GM19035 (cell line): Measurements from ENCODE around the gene VAX1.
"Not testable (repeated sequence)": the region's sequence is repeated elsewhere in the genome, so short reads cannot be mapped to it uniquely, and the experiment has no call there.

ENCODE experiments used
- ATAC-seq: cut with Tn5 transposase; IDR thresholded peaks from one replicate; pipeline ENCODE4 v1.9.1; 2021; ENCODE audit not compliant: unreplicated experiment

VAX1 gene

DNA sequence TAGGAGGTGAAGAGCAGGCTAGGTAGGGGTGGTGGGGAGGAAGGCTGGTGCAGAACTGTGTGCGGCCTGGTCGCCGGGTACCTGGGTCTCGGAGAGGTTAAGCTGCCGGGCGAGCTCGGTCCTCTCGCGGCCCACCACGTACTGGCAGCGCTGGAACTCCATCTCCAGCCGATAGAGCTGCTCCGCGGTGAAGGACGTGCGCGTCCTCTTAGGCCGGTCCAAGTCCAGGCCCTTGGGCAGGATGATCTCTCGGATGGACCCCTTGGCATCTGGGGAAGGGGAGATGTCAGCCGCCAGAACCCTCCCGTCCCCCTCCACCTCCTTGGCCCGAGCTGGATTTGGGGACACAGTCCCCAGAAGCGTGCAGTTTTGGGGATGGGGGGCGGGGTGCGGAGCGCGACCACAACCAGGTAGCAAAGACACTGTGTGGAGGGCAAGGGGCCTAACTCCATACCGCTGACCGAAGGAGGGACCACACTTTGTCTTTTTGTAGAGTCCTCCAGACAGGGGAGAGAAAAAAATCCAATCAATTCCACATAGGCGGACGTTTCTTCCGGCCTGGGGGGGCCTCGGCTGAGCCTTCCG lies 1.6 kb downstream of the VAX1 start:
- ATAC-seq: no peak

- ATAC-seq: no peak
Observed at GRCh38 chr10:117135480-117136140, 2.5 kb downstream of the VAX1 start.

GRCh38 chr10:117135026-117135372 lies 3.1 kb downstream of the VAX1 start:
- no peak for ATAC-seq

DNA sequence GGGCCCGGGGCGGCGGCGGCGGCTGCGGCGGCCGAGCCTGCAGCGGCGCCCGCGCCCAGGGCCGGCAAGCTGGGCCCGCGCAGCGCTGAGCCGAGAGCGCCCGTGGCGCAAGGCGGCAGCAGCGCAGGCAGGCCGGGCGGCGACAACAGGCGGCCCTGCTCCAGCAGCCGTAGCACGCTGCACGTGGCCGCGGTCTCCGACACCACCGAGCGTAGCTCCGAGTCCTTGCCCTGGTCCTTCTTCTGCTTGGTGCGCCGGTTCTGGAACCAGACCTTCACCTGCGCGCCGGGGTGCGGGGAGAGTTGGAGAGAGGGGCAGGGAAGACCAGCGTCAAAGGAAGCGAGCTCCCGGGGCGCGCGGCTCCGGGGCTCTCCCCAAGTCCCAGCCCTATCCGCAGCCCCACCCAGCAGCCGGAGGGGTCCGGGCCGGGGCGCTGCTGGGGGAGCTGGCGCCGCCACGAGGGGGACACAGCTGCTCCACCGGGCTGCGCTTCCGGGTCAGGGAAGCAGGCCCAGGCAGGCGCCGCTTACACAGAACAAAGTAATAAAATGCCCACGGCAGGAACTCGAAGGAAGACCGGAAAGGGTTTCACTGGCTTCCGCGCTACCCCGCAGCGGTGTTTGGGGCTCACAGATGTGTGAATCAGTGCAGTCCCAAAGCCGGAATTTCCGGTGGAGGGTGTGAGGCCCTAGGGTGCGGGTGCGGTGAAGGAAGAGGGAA lies 3.6 kb downstream of the VAX1 start:
- no peak for ATAC-seq

GRCh38 chr10:117134056-117134305 lies 4.1 kb downstream of the VAX1 start:
- no peak for ATAC-seq

- no peak for ATAC-seq
Observed at GRCh38 chr10:117133273-117134055, 4.6 kb downstream of the VAX1 start.

DNA sequence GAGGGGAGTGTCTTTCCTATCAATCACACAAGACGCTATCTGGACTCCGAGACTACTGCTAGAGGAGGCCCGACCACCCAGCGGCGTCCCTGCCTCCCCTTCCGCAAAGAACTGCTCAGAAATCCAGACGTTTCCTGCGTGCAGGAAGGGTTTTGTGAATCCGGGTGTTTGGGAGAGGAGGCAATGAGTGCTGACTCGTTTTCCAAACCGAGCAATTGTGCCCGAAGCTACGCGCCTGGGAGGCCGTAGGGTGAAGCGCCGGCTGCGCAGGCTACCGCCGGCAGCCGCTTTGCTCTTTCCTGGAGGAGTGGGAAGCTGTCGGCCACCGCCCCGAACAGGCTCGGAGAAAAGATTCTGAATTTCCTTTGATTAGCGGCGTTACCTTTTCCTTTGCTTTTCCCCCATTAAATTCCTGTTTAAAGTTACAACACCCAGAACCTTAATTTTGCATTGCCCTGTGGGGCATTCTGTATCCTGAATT lies 5.3 kb downstream of the VAX1 start:
- ATAC-seq: no peak

DNA sequence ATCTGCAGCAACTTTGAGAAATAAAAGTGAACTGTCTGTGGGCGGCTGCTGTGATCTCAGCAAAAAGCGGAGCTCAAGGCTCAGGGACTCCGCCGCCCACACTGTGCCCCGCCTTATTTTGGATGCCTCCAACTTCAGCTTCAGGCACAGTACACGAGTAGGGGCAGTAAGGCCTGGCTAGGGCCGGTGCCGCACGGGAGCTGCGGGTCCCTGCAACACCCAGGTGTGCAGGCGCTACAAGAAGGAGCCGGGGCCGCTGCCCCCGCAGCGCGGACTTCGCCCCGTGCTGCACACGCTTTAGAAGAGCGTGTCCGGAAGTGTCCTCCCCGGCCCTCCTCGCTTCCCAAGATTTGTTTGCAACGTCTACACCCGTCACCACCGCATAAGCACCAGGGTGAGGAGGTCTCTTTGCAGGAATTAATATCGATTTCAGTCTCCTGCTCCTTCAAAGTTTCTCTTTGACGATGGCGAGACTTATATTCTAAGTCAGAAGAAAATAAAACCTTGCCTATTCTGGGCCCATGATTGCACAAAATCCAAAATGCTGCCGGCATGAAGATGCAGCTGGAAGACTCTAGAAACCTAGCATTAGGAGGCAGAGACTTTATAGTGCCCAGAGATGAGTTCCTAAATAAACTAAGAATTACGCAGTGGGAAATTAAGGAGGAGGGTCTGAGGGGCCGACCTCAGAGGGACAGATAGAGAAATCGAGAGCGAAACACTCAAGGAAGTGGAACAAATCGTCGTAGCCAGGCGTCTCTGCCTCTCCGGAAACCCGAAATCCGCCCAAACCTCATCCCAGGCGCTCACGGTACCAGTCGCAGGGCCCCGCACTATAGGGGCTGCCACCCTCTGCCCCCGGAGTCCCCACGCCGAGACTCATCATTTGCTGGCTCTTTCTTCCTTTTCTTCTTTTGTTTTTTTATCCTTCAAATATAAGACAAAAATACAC lies 6.4 kb downstream of the VAX1 start:
- ATAC-seq: no peak

GRCh38 chr10:117130862-117131375 lies 7.2 kb downstream of the VAX1 start:
- no peak for ATAC-seq

- ATAC-seq: no peak
Observed at GRCh38 chr10:117130346-117130745, 7.7 kb downstream of the VAX1 start.

- ATAC-seq: not testable (repeated sequence)
Observed at GRCh38 chr10:117126645-117127044, 11.4 kb downstream of the VAX1 start.

DNA sequence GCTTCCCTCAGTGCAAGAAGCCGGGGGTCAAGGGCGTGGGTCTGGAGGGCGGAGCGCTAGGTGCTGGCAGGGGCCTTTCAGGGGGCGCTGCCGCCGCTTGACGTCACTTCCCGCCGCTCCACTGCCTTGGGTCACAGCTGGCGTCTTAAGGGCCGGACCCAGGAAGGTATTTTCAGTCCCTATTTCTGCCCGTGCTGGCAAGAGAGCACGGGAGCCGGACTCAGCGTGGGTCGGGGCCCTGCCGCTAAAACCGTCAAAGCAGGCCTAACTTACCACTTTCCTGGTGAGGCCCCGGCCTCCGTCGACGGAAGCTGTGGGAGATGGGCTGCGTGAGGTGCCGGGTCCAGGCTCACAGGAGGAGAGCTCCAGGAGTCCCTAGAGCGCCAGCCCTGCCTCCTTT lies 12.0 kb downstream of the VAX1 start:
- no peak for ATAC-seq

GRCh38 chr10:117112220-117112619 lies 25.9 kb downstream of the VAX1 start:
- ATAC-seq: no peak

GRCh38 chr10:117107238-117107637 lies 30.8 kb downstream of the VAX1 start:
- ATAC-seq: no peak

GRCh38 chr10:117096599-117097201 lies 41.4 kb downstream of the VAX1 start:
- no peak for ATAC-seq

DNA sequence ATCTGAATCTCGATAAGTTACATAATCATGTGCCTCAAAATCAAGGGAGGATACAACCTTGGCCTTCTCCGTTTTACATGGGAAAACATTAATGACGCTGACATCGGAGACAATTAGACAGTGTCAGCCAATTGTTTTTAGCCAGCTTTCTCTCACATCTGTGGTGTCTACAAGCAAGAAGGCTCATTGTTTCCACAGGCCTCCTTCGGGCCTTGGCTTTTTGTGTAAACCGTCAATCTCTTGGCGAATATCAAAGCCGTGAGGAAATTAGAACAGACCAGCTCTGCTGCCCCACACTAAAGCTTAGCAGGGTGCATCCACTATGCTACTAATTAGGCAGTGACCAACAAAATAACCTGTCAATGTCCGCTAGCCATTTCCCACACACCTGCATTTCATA lies 43.2 kb downstream of the VAX1 start:
- no peak for ATAC-seq

- no peak for ATAC-seq
Observed at GRCh38 chr10:117092386-117092785, 45.7 kb downstream of the VAX1 start.

DNA sequence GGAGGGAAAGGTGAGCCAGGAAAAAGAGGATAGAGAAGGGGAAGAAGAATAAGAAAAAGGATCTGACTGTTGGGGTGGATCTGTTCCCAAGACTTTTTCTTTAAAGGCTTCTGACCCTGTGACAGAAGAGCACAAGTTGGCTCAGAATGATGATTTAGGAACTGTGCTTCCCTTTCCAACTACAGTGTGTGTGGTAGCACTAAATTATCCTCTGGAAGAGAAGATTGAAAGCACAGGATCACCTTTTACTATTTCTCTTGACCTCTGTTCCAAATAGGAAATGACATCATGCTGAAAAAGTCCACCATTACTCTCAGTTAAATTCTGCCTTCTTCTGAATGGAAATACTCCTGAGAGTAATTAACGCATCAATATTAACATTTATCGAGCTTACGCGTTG lies 47.2 kb downstream of the VAX1 start:
- no peak for ATAC-seq

DNA sequence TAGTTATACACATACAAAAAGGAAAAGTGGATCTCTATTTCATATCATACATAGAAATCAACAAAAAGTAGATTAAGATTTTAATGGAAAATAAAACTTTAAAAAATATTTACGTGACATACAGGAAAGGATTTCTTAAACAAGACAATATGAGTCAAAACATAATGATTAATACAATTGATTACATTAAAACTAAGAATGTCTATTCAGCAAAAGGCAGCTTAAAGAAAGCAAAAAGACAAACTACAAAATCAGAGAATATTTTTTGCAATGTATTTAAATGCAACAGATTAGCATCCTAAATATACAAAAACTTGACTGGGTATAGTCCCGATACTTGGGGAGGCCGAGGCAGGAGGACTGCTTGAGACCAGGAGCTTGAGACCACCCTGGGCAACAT lies 50.5 kb downstream of the VAX1 start:
- no peak for ATAC-seq

- no peak for ATAC-seq
Observed at GRCh38 chr10:117086546-117086945, 51.5 kb downstream of the VAX1 start.
